Calu3 (cell line): ENCODE measurements around the gene HDGFL3. TPM values are rescaled to one million over a fixed set of nuclear protein-coding genes. Genes with fewer than 3 reads are reported as not detected.

Source experiments
- BruUV-seq: library from RNA; stranded (reverse); fragments of 400-500 nt; replicated peaks from 2 replicates; lab custom pipeline; 2021; lab: Mats Ljungman, UMichigan
- CTCF ChIA-PET: fragments of 300-600 bp; sonication (Branson Sonifier 250); formaldehyde crosslinking; loops from one replicate; lab custom pipeline; 2022; ENCODE audit warnings: antibody characterized with exemption; lab: Charles Lee
- DNase-seq: peaks from one replicate; pipeline ENCODE4 v3.0.0; 2022
- H3K27ac Mint-ChIP-seq: one replicate; pipeline ENCODE4 v1.8.0; 2022; ENCODE audit warnings: mixed read lengths; ENCODE audit not compliant: unreplicated experiment
- H3K27me3 Mint-ChIP-seq: one replicate; pipeline ENCODE4 v1.8.0; 2022; ENCODE audit warnings: mixed read lengths; ENCODE audit not compliant: unreplicated experiment
- H3K36me3 Mint-ChIP-seq: one replicate; pipeline ENCODE4 v1.8.0; 2022; ENCODE audit warnings: mild to moderate bottlenecking, moderate library complexity, mixed read lengths; ENCODE audit not compliant: insufficient read depth, unreplicated experiment
- H3K4me1 Mint-ChIP-seq: one replicate; pipeline ENCODE4 v1.8.0; 2022; ENCODE audit warnings: mild to moderate bottlenecking, low read depth, mixed read lengths; ENCODE audit not compliant: unreplicated experiment
- H3K4me3 Mint-ChIP-seq: one replicate; pipeline ENCODE4 v1.8.0; 2022; ENCODE audit warnings: mild to moderate bottlenecking, low read depth, moderate library complexity, mixed read lengths; ENCODE audit not compliant: unreplicated experiment
- H3K9me3 Mint-ChIP-seq: one replicate; pipeline ENCODE4 v1.8.0; 2022; ENCODE audit warnings: low read depth, mixed read lengths; ENCODE audit not compliant: unreplicated experiment
- intact Hi-C: fragments of 100-400 bp; cut with micrococcal nuclease; formaldehyde crosslinking; loops from one replicate; pipeline ENCODE4 v1.10.0; 2022; ENCODE audit not compliant: unreplicated experiment
- total RNA-seq: library from RNA; stranded (reverse); gene quantifications from 2 replicates; pipeline ENCODE4 v1.2.3, GENCODE V29; 2022
- TF ChIP-seq, protein P1 (sequence below): fragments of 200-600 bp; IDR thresholded peaks from one replicate; pipeline ENCODE4 v1.8.0; 2022; ENCODE audit warnings: antibody characterized with exemption; ENCODE audit not compliant: unreplicated experiment

The HDGFL3 gene
- total RNA-seq, 1 experiment from 2014 or later: 69.4 TPM

- no peaks in the 10 kb centered on the region for H3K4me1 Mint-ChIP-seq
- no peak for DNase-seq
- H3K27me3 Mint-ChIP-seq: peaks cover 29% of the 10 kb centered on the region
- intact Hi-C loops: no loop called here
- H3K9me3 Mint-ChIP-seq: no peaks in the 10 kb centered on the region
- H3K36me3 Mint-ChIP-seq: no peaks in the 10 kb centered on the region
- no peak overlapping the region for H3K4me3 Mint-ChIP-seq
- TF ChIP-seq, protein P1, sequence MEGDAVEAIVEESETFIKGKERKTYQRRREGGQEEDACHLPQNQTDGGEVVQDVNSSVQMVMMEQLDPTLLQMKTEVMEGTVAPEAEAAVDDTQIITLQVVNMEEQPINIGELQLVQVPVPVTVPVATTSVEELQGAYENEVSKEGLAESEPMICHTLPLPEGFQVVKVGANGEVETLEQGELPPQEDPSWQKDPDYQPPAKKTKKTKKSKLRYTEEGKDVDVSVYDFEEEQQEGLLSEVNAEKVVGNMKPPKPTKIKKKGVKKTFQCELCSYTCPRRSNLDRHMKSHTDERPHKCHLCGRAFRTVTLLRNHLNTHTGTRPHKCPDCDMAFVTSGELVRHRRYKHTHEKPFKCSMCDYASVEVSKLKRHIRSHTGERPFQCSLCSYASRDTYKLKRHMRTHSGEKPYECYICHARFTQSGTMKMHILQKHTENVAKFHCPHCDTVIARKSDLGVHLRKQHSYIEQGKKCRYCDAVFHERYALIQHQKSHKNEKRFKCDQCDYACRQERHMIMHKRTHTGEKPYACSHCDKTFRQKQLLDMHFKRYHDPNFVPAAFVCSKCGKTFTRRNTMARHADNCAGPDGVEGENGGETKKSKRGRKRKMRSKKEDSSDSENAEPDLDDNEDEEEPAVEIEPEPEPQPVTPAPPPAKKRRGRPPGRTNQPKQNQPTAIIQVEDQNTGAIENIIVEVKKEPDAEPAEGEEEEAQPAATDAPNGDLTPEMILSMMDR: no peak
- BruUV-seq: no TSS peak
- H3K27ac Mint-ChIP-seq: no peak overlapping the region
- CTCF ChIA-PET: no interaction called here
Observed at GRCh38 chr15:83082730-83083386, 124.8 kb downstream of the HDGFL3 start.

- Mint-ChIP-seq H3K4me3 (no peak overlapping the region), H3K27ac (no peak overlapping the region), H3K4me1 (no peaks in the 10 kb centered on the region), H3K27me3 (peaks cover 36% of the 10 kb centered on the region), H3K9me3 (no peaks in the 10 kb centered on the region), H3K36me3 (no peaks in the 10 kb centered on the region)
- TF ChIP-seq, protein P1: no peak
- no TSS peak for BruUV-seq
- CTCF ChIA-PET: interaction anchor here (0.7 kb wide), 1 partner anchor 289 kb away, joined by 3 read pairs; no protein-coding TSS in a partner anchor
- DNase-seq: no peak
- intact Hi-C loops: no loop called here
Observed at GRCh38 chr15:83081256-83082014, 126.2 kb downstream of the HDGFL3 start.

GRCh38 chr15:83078712-83079111 is 128.9 kb downstream of the HDGFL3 start:
- DNase-seq: no peak
- intact Hi-C loops: no loop called here
- Mint-ChIP-seq H3K9me3 (peaks cover 4% of the 10 kb centered on the region), H3K27ac (no peak overlapping the region), H3K36me3 (no peaks in the 10 kb centered on the region), H3K4me3 (no peak overlapping the region), H3K27me3 (peaks cover 36% of the 10 kb centered on the region), H3K4me1 (no peaks in the 10 kb centered on the region)
- TF ChIP-seq, protein P1: no peak
- CTCF ChIA-PET: no interaction called here
- BruUV-seq: no TSS peak

Other genes with a start within 250 kb of the HDGFL3 start
- gene RAMAC, start 221.6 kb downstream of the HDGFL3 start, total RNA-seq: 31.5 and 34.5 TPM in 2 replicates
- gene C15orf40, start 196.2 kb downstream of the HDGFL3 start, total RNA-seq: 34.0 and 40.7 TPM in 2 replicates
- 73.2 and 77.3 TPM in 2 replicates for gene BTBD1, start 140.6 kb downstream of the HDGFL3 start, total RNA-seq
- not detected in 2 replicates for gene TM6SF1, start 100.2 kb downstream of the HDGFL3 start, total RNA-seq
- not detected in 2 replicates for gene BNC1, start 76.8 kb upstream of the HDGFL3 start, total RNA-seq
- gene SH3GL3, start 239.5 kb upstream of the HDGFL3 start, total RNA-seq: 0.24 and 0.61 TPM in 2 replicates